ENCODE measurements around the gene ENTPD8. TPM values are rescaled to one million over a fixed set of nuclear protein-coding genes. Genes with fewer than 3 reads are reported as not detected.

Gene ENTPD8
- total and polyA plus RNA-seq, 4 donors, result 0.08 to 0.45 (median 0.21) TPM

- peak; percentile 83 for ATAC-seq (ENCODE audit: insufficient read depth, low FRiP score)
- TF ChIP-seq CTCF (IDR thresholded peaks at IDR 0.05; ENCODE audit: control extremely low read depth, extremely low read depth), result no peak
- 1% methylated on average over 24 to 62 of the region's 62 CpGs for WGBS, 2 donors
- H3K4me1 ChIP-seq (ENCODE audit: control insufficient read depth in 5 of 5, insufficient read depth in 5 of 5, low read length in 5 of 5), result peaks cover 0 to 25% (median 9%) of the 10 kb centered on the region in 5 donors
- H3K4me3 ChIP-seq, result peak within 1 kb of the TSS; percentile 56
- H3K36me3 ChIP-seq (ENCODE audit: control insufficient read depth in 4 of 4, insufficient read depth in 4 of 4, low read length in 4 of 4), result peaks cover 0 to 12% (median 3%) of the 10 kb centered on the region in 4 donors
- DNase-seq, result peak; percentile 94 to 95 (median 95)
- no peaks in the 10 kb centered on the region for H3K9me3 ChIP-seq (ENCODE audit: control insufficient read depth in 4 of 4, insufficient read depth in 3 of 4, low read length in 3 of 4)
- H3K9ac ChIP-seq (ENCODE audit: insufficient read depth in 1 of 2, low read length in 2 of 2), result peak within 1 kb of the TSS; percentile 3 to 28
- no peaks in the 10 kb centered on the region for H3K27me3 ChIP-seq (ENCODE audit: control insufficient read depth in 3 of 3, insufficient read depth in 3 of 3, low read length in 2 of 3)
- peak within 1 kb of the TSS; percentile 56 to 64 for H3K27ac ChIP-seq (ENCODE audit: low read depth in 1 of 2, low read length in 1 of 2)
These were observed 18.0 kb upstream of the ENTPD8 start, which contains the start of gene NSMF for GRCh38 chr9:137459152-137459600. Gene NSMF (minus strand): TSS chr9:137459334. CDS start chr9:137459102, 232 bp downstream.

- Histone ChIP-seq H3K4me1 (ENCODE audit: control insufficient read depth in 5 of 5, insufficient read depth in 5 of 5, low read length in 5 of 5) (peaks cover 0 to 27% (median 9%) of the 10 kb centered on the region in 5 donors), H3K36me3 (ENCODE audit: control insufficient read depth in 4 of 4, insufficient read depth in 4 of 4, low read length in 4 of 4) (peaks cover 0 to 12% (median 3%) of the 10 kb centered on the region in 4 donors), H3K9me3 (ENCODE audit: control insufficient read depth in 4 of 4, insufficient read depth in 3 of 4, low read length in 3 of 4) (no peaks in the 10 kb centered on the region), H3K9ac (ENCODE audit: insufficient read depth in 1 of 2, low read length in 2 of 2) (no peak overlapping the region), H3K27ac (ENCODE audit: low read depth in 1 of 2, low read length in 1 of 2) (peak overlapping the region in 1 of 2 donors; percentile 56), H3K4me3 (peak overlapping the region; percentile 56), H3K27me3 (ENCODE audit: control insufficient read depth in 3 of 3, insufficient read depth in 3 of 3, low read length in 2 of 3) (no peaks in the 10 kb centered on the region)
- no peak for ATAC-seq (ENCODE audit: insufficient read depth, low FRiP score)
- DNase-seq, result peak in 2 of 3 donors; percentile 18 to 22
- 16 to 47% methylated on average over 32 to 88 of the region's 88 CpGs for WGBS, 2 donors
- TF ChIP-seq CTCF (IDR thresholded peaks at IDR 0.05; ENCODE audit: control extremely low read depth, extremely low read depth), result no peak
These were observed 17.3 kb upstream of the ENTPD8 start for GRCh38 chr9:137458194-137459151.

- DNase-seq (peak in 1 of 3 donors; percentile 9), ATAC-seq (ENCODE audit: insufficient read depth, low FRiP score) (no peak)
- no peaks in the 10 kb centered on the region for H3K9me3 ChIP-seq (ENCODE audit: control insufficient read depth in 4 of 4, insufficient read depth in 3 of 4, low read length in 3 of 4)
- H3K9ac ChIP-seq (ENCODE audit: insufficient read depth in 1 of 2, low read length in 2 of 2), result no peak overlapping the region
- peak overlapping the region; percentile 56 for H3K4me3 ChIP-seq
- peaks cover 0 to 29% (median 11%) of the 10 kb centered on the region in 5 donors for H3K4me1 ChIP-seq (ENCODE audit: control insufficient read depth in 5 of 5, insufficient read depth in 5 of 5, low read length in 5 of 5)
- no peaks in the 10 kb centered on the region for H3K27me3 ChIP-seq (ENCODE audit: control insufficient read depth in 3 of 3, insufficient read depth in 3 of 3, low read length in 2 of 3)
- 94 to 96% methylated on average over 44 of the region's 44 CpGs for WGBS, 2 donors
- no peak for TF ChIP-seq CTCF (IDR thresholded peaks at IDR 0.05; ENCODE audit: control extremely low read depth, extremely low read depth)
- H3K27ac ChIP-seq (ENCODE audit: low read depth in 1 of 2, low read length in 1 of 2), result no peak overlapping the region
- H3K36me3 ChIP-seq (ENCODE audit: control insufficient read depth in 4 of 4, insufficient read depth in 4 of 4, low read length in 4 of 4), result peaks cover 0 to 10% (median 3%) of the 10 kb centered on the region in 4 donors
These were observed 16.4 kb upstream of the ENTPD8 start for GRCh38 chr9:137457406-137458193.

All from lung (tissue), 12 donors.